Fibroblast of peridontal ligament (primary cell): ENCODE data around the gene UBE2Q1.

ENCODE experiments used
- DNase-seq: peaks from one replicate; pipeline ENCODE4 v3.0.0-alpha.2; 2010; ENCODE audit errors: extremely low read depth

Gene UBE2Q1

GRCh38 chr1:154557939-154558719 lies at the start of gene UBE2Q1:
Gene UBE2Q1 (minus strand): TSS chr1:154558662. CDS start chr1:154558553, 109 bp downstream.
- DNase-seq: no peak

DNA sequence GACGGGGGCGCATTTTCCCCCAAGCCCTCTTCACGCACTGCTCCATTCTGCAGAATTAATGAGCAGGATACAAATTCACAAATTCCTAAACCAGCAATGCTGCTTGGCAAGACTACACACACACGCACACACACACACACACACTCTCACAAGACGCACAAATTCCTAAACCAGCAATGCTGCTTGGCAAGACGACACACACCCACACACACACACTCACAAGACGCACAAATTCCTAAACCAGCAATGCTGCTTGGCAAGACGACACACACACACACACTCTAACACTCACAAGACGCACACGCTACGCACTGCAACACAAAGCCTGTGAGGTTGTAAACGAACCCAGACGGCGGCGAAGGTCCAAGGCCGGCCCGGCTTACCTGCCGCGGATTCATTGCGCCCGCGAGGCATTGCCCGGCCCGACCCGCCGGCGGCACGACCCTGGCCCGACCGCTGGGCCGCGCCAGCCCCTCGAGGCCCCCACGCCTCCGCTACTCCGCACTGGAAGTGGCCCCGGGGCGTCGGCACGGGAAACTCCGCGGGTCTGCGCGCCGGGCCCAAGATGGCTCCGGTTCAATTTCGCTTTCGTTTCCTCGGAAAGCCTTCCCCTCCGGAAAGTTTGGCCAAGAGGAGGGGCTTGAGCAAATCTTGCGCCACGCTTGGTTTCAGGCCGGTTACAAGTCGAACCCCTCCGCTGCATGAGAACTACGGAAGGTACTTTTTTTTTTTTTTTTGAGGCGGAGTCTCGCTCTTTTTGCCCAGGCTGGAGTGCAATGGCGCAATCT lies 49.3 kb upstream of the UBE2Q1 start, which contains the start of gene ADAR:
ADAR (minus strand) TSS at position 578 of the 788 bp plus-strand sequence; CDS start at position 398, 180 bp downstream.
- DNase-seq: peak; percentile 98

- DNase-seq: peak; percentile 56
Measured at GRCh38 chr1:154607106-154607608, 48.7 kb upstream of the UBE2Q1 start.

DNA sequence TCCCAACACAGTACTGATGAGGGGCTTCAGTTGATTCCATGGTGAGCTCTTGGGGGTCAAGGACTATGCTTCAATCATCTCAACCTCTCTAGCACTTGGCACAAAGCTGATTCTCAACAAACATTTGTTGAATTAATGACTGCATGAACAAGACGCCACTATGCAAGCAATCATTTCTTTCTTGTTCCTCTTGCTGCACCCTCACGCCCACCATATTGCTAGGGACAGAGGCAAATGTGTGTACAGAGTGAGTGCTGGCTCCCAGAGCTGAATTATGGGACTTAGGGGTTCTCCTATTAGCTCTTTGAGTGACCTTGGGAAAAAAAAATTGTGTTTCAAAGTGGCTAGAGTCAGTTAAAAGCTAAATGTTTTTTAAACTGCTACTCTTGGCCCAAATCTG lies 47.1 kb upstream of the UBE2Q1 start:
- DNase-seq: no peak

GRCh38 chr1:154603317-154603716 lies 44.9 kb upstream of the UBE2Q1 start:
- no peak for DNase-seq

DNA sequence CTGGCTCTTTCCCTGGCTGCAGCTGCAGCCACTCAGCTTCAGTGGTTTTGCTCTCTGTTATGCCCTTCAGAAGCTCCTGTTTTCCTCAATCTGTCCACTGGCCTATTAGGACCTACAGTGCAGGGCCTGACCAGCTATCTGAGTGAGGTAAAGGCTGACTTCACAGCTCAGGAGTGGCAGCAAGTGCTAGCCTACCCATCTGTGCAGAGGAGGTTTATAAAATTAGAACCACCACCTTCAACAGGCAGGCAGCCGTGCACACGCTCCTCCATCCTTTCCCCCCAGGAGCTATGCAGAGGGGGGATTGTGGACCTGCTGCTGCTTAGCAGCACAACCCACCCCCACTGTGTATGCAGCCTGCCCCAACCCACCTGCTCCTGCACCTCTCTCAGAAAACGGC lies 41.2 kb upstream of the UBE2Q1 start:
- peak; percentile 44 for DNase-seq

- peak; percentile 61 for DNase-seq
Measured at GRCh38 chr1:154598871-154599635, 40.6 kb upstream of the UBE2Q1 start.

- no peak for DNase-seq
Measured at GRCh38 chr1:154595621-154596020, 37.2 kb upstream of the UBE2Q1 start.

GRCh38 chr1:154594811-154595210 lies 36.3 kb upstream of the UBE2Q1 start:
- DNase-seq: no peak

GRCh38 chr1:154593390-154593789 lies 34.9 kb upstream of the UBE2Q1 start:
- no peak for DNase-seq

GRCh38 chr1:154591206-154591605 lies 32.7 kb upstream of the UBE2Q1 start:
- DNase-seq: no peak

- no peak for DNase-seq
Measured at GRCh38 chr1:154590756-154591155, 32.3 kb upstream of the UBE2Q1 start.

DNA sequence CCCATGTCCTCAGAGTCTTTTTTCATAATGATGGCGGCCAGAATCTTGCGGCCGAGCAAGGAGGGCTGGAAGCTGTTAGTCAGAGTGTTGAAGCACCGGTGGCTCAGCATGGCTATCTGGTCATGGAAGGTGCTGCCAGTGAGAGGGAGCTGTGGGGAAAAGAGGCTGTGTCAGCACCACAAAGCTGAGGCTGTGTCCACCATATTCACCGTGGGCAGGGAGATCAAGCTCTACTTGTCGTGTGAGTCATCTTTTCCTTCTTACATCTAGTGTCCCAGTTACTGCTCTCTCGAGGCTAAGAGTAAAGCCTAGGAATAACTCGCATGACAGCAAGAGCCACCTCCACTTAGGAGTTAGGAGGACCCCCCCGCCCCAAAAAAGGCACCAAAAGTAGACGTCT lies 31.3 kb upstream of the UBE2Q1 start:
- DNase-seq: no peak

DNA sequence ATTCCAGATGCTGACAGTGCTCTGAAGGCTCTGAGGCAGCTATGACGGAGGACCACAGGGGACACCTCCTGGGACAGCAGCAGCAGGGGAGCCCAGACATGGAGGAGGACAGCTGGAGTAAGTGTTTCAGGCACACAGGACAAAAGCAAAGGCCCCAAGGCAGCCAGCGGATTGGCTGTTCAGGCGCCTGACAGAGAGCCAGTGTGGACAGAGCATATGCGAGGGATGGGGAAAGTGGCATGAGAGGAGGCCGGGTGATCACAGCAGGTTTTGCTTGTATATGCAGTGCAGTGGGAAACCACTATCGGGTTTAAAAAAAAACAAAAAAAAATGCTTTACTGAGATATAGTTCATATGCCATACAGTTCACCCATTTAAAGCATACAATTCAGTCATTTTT lies 28.2 kb upstream of the UBE2Q1 start:
- DNase-seq: no peak

GRCh38 chr1:154586231-154586630 lies 27.8 kb upstream of the UBE2Q1 start:
- DNase-seq: no peak

DNA sequence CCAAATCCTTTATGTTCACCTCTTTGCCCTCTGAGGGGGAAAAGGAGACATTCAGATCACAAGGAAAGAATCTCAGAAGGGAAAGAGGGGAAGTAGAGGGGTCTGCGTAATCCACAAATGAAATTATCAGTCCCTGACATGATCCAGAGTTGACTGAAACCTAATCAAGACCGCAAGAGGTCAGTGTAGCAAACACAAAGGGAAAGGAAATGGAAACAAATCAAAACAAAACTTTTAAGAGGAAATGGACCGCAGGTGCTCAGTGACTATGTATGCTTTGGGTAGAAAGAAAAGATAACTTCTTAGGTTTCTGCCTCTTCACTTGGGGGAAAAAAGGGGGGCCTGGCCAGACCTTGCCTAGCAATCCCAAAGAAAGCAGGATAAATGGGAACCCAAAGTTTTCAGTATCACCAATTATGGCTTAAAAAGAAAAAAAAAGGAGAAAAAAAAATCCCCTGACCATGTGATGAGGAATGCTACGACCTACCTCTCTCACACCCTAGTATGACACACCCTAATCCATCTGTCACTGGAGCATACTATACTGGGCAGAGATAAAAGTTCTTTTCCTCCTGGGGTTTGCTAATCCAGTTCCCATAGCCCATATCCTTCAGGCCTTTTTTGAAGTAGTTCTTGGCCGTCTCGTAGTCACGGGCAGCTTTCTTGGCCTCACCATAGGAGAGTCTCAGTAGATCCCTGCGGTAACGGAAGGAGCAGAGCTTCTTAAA lies 26.0 kb upstream of the UBE2Q1 start:
- DNase-seq: no peak

DNA sequence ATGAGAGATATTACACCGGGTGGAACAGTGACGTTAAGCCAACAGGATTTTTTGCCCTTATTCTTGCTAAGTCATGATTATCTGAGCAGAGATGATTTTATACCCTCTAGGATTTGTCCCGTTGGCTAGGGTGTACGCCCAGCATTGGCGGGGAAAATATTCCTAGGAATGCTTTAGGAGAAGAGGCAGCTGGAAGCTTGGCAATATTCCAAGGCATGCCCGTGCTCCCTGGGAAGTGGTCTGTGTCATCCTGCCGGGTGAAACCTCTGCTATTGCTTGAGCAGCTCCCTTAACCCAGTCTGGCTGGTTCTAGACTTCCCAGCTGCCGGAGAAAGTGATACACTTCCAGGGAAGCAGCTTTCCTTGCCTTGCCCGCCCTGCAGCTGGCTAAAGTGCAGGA lies 25.3 kb upstream of the UBE2Q1 start:
- DNase-seq: peak; percentile 16

- DNase-seq: no peak
Measured at GRCh38 chr1:154582885-154583284, 24.4 kb upstream of the UBE2Q1 start.

- no peak for DNase-seq
Measured at GRCh38 chr1:154581766-154582165, 23.3 kb upstream of the UBE2Q1 start.

- no peak for DNase-seq
Measured at GRCh38 chr1:154579374-154579773, 20.9 kb upstream of the UBE2Q1 start.

DNA sequence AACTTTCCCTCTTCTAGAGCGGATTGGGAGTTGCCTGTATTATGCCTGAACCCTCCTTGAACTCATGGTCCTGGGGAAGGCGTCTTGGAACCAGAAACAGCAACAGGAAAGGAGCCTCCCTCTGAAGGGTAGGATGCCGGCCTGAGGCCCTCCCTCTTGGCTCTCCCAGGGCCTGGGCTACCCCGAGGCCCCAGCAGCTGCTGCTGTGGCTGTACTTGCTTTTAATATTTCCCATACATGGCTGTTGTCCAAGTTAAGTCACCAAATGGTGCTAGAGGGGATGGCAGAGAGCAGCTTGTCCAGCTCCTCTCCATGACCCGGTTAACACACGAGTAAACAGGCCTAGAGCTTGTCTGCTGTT lies 19.6 kb upstream of the UBE2Q1 start:
- DNase-seq: no peak
